ENCODE measurements around the gene FNDC1.

DNA sequence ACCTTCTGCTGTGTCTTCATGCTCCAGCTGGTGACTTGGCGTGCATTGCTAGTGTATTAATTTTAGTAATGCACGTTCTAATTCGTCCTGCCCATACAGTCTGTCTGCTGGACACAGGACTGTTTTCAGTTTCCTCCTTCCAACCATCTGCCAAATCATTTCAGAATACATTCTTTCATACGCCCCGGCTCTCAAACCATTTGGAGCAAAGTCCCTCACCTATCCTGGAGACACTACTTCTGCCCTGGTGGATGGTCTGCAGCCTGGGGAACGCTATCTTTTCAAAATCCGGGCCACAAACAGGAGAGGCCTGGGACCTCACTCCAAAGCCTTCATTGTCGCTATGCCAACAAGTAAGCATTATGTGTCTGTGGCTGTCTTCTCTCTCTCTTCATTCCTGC lies 60.5 kb downstream of the FNDC1 start:
- TF ChIP-seq, protein P1, sequence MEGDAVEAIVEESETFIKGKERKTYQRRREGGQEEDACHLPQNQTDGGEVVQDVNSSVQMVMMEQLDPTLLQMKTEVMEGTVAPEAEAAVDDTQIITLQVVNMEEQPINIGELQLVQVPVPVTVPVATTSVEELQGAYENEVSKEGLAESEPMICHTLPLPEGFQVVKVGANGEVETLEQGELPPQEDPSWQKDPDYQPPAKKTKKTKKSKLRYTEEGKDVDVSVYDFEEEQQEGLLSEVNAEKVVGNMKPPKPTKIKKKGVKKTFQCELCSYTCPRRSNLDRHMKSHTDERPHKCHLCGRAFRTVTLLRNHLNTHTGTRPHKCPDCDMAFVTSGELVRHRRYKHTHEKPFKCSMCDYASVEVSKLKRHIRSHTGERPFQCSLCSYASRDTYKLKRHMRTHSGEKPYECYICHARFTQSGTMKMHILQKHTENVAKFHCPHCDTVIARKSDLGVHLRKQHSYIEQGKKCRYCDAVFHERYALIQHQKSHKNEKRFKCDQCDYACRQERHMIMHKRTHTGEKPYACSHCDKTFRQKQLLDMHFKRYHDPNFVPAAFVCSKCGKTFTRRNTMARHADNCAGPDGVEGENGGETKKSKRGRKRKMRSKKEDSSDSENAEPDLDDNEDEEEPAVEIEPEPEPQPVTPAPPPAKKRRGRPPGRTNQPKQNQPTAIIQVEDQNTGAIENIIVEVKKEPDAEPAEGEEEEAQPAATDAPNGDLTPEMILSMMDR (IDR thresholded peaks at IDR 0.05): no peak
- no peak for TF ChIP-seq POLR2A (IDR thresholded peaks at IDR 0.05)
- no peak for TF ChIP-seq POLR2AphosphoS5 (IDR thresholded peaks at IDR 0.05; ENCODE audit: insufficient read depth in 1 of 2, low read depth in 1 of 2)
